Measurements from ENCODE around the gene CLDN15. TPM values are rescaled to one million over a fixed set of nuclear protein-coding genes. Genes with fewer than 3 reads are reported as not detected.
A peak's percentile ranks its signal among the peaks of the same experiment; 100 is the strongest.

CLDN15 gene
- total RNA-seq, 2 experiments from 2014 or later, result 12.6 to 15.2 TPM

GRCh38 chr7:101245147-101245668 is 7.6 kb upstream of the CLDN15 start:
- H3K9me3 Mint-ChIP-seq, result no peaks in the 10 kb centered on the region
- Histone ChIP-seq H3K36me3 (ENCODE audit: insufficient read depth, low read length) (peaks cover 29% of the 10 kb centered on the region), H3K4me1 (ENCODE audit: insufficient read depth, low read length) (peaks cover 23% of the 10 kb centered on the region), H3K27me3 (ENCODE audit: control insufficient read depth in 1 of 2, insufficient read depth in 2 of 2, low read length in 2 of 2) (no peaks in the 10 kb centered on the region), H3K9me3 (ENCODE audit: control insufficient read depth in 1 of 2, insufficient read depth in 1 of 2, low read length in 2 of 2) (no peaks in the 10 kb centered on the region), H3K27ac (ENCODE audit: low read depth in 1 of 2, low read length in 2 of 2) (peak overlapping the region; percentile 91 to 92), H3K4me3 (ENCODE audit: low read length) (peak overlapping the region; percentile 87)
- H3K27ac Mint-ChIP-seq, result peak overlapping the region; percentile 96
- H3K36me3 Mint-ChIP-seq (ENCODE audit: low read depth), result peaks cover 42% of the 10 kb centered on the region
- ATAC-seq (ENCODE audit: poor library complexity) (no peak), DNase-seq (no peak)
- peaks cover 50% of the 10 kb centered on the region for H3K4me1 Mint-ChIP-seq (ENCODE audit: low read depth)
- H3K27me3 Mint-ChIP-seq, result no peaks in the 10 kb centered on the region
- intact Hi-C loops (cut with DNase I, micrococcal nuclease), result loop anchor here (2.0 to 5.0 kb wide), 3 partner anchors 100 to 1222 kb away; no protein-coding TSS in a partner anchor
- POLR2A ChIA-PET, result interaction anchor here (0.7 to 2.9 kb wide), 9 partner anchors 9 to 370 kb away, joined by 3 to 55 read pairs (median 4); partner anchors contain the start of genes IFT22, PLOD3, SRRT and UFSP1
- no peak for TF ChIP-seq CTCF (IDR thresholded peaks at IDR 0.05)
- H3K4me3 Mint-ChIP-seq, result peak overlapping the region; percentile 98
- CTCF ChIA-PET, result interaction anchor here (2.6 to 2.8 kb wide), 2 partner anchors 27 to 53 kb away, joined by 14 to 39 read pairs; partner anchors contain the start of genes PLOD3 and ZNHIT1

- intact Hi-C loops (cut with DNase I, micrococcal nuclease), result loop anchor here (1.0 to 5.0 kb wide), 8 partner anchors 8 to 1223 kb away; partner anchors contain the start of genes ZNHIT1 (in 2 of the 2), SRRT (in 1 of the 2) and TRIM56 (in 1 of the 2)
- Histone ChIP-seq H3K9me3 (ENCODE audit: control insufficient read depth in 1 of 2, insufficient read depth in 1 of 2, low read length in 2 of 2) (no peaks in the 10 kb centered on the region), H3K27ac (ENCODE audit: low read depth in 1 of 2, low read length in 2 of 2) (peak within 1 kb of the TSS; percentile 91 to 92), H3K36me3 (ENCODE audit: insufficient read depth, low read length) (peaks cover 32% of the 10 kb centered on the region), H3K27me3 (ENCODE audit: control insufficient read depth in 1 of 2, insufficient read depth in 2 of 2, low read length in 2 of 2) (no peaks in the 10 kb centered on the region), H3K4me3 (ENCODE audit: low read length) (peak within 1 kb of the TSS; percentile 87), H3K4me1 (ENCODE audit: insufficient read depth, low read length) (peaks cover 23% of the 10 kb centered on the region)
- ChIA-PET CTCF (interaction anchor here (0.7 to 2.8 kb wide), 17 partner anchors 9 to 370 kb away, joined by 3 to 39 read pairs (median 4); partner anchors contain the start of genes AP1S1, PLOD3, SERPINE1 and SRRT), POLR2A (interaction anchor here (0.7 to 2.9 kb wide), 16 partner anchors 8 to 817 kb away, joined by 3 to 55 read pairs (median 5); partner anchors contain the start of genes IFT22, PLOD3, SRRT and UFSP1)
- Mint-ChIP-seq H3K27me3 (no peaks in the 10 kb centered on the region), H3K36me3 (ENCODE audit: low read depth) (peaks cover 43% of the 10 kb centered on the region), H3K27ac (peak within 1 kb of the TSS; percentile 96), H3K4me3 (peak within 1 kb of the TSS; percentile 98), H3K4me1 (ENCODE audit: low read depth) (peaks cover 44% of the 10 kb centered on the region), H3K9me3 (no peaks in the 10 kb centered on the region)
- peak; percentile 84 to 96 (median 90) for DNase-seq
- TF ChIP-seq CTCF (IDR thresholded peaks at IDR 0.05), result peak; percentile 99
- peak; percentile 94 for ATAC-seq (ENCODE audit: poor library complexity)
Measured at GRCh38 chr7:101244375-101245146, 7.0 kb upstream of the CLDN15 start, which contains the start of gene FIS1. Gene FIS1, minus strand, starts transcription at chr7:101245081. Its CDS starts 77 bp downstream, at chr7:101245004.

All from CD4-positive, alpha-beta T cell (primary cell).